Prostate gland (tissue), 2 donors: ENCODE measurements around the gene DLX1. TPM values are rescaled to one million over a fixed set of nuclear protein-coding genes. Genes with fewer than 3 reads are reported as not detected.
A peak's percentile ranks its signal among the peaks of the same experiment; 100 is the strongest.

ENCODE experiments used
- DNase-seq: peaks from one replicate; pipeline ENCODE4 v3.0.0-alpha.2; 2019; ENCODE audit warnings: low spot score
- H3K27ac ChIP-seq, 2 donors: fragments of 200-600 bp; sonication (generic); 2 replicates each; pipeline ENCODE4 v1.5.1; 2017 to 2019
- H3K27me3 ChIP-seq: fragments of 200-600 bp; sonication (generic); replicated peaks from 2 replicates; pipeline ENCODE4 v1.5.1; 2019; ENCODE audit not compliant: insufficient read depth
- H3K36me3 ChIP-seq, 2 donors: fragments of 200-600 bp; sonication (generic); 1 replicate in 1 of 2; 2 replicates in 1 of 2; pipeline versions ENCODE4 v1.5.1 to v1.8.1; 2017 to 2019
- H3K4me1 ChIP-seq: fragments of 200-600 bp; sonication (generic); replicated peaks from 2 replicates; pipeline ENCODE4 v1.5.1; 2019
- H3K4me3 ChIP-seq, 2 donors: fragments of 200-600 bp; sonication (generic); 2 replicates each; pipeline ENCODE4 v1.5.1; 2017 to 2019
- H3K9me3 ChIP-seq: fragments of 200-600 bp; sonication (generic); 2 replicates; pipeline ENCODE4 v1.5.1; 2017
- POLR2A ChIP-seq: fragments of 450-650 bp; IDR thresholded peaks from one replicate; pipeline ENCODE4 v1.6.1; 2016; ENCODE audit warnings: antibody characterized with exemption, mild to moderate bottlenecking
- POLR2AphosphoS5 ChIP-seq: sonication (generic); formaldehyde crosslinking; IDR thresholded peaks from one replicate; pipeline ENCODE4 v1.6.1; 2017; ENCODE audit warnings: antibody characterized with exemption
- WGBS: methylation state at CpG from one replicate; pipeline ENCODE4 v1.1.5; 2018; 5-methylcytosine and 5-hydroxymethylcytosine counted together
- intact Hi-C: fragments of 100-400 bp; cut with DNase I; formaldehyde crosslinking; loops from one replicate; pipeline ENCODE4 v1.14.2; 2022
- total RNA-seq, 2 donors: library from RNA; depleted of rRNA; stranded (reverse); fragments of >200 nt; gene quantifications; one replicate each; pipeline ENCODE4 v1.1.0, GENCODE V29; 2016
- TF ChIP-seq, protein P1 (sequence below), 4 experiments: fragments of 200-600 bp in 2 of 4; fragments of 450-650 bp in 2 of 4; sonication (generic) in 2 of 4; IDR thresholded peaks; 1 replicate in 3 of 4; 2 replicates in 1 of 4; pipeline ENCODE4 v1.5.1; 2016 to 2019; ENCODE audit warnings: antibody characterized with exemption in 4 of 4, mild to moderate bottlenecking in 2 of 4, moderate library complexity in 2 of 4

DLX1 gene
- total RNA-seq, 2 donors from 2014 or later = 1.3 TPM; not detected in 1

DNA sequence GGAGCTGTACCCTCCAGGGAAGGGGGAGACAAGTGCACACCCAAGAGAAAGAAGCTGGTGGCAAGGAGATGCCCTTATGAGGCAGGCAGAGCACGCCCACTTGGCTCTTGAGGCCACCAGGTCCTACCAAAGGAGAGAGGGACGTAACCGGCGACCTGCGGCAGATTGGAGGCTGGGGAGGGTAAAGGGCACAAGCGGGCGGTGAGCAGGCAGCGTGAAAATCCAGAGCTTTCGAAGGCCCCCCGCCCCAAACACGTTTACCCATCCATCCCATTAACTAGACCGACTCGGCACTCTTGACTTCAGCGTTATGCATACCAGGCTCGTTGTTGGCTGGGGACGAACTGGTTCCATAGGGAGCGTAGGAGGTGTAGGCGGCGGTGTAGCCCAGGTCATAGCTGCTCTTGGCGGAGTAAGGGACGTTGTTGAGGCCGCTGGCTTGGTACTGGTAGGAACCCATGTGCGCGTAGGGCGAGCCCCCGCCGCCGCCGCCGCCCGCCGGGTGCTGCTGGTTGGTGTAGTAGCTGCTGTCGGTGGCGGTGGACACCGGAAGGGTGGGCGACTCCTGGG lies 16.6 kb downstream of the DLX1 start:
- 5% methylated on average over 24 of the region's 36 CpGs for WGBS
- no peaks in the 10 kb centered on the region for H3K36me3 ChIP-seq
- TF ChIP-seq, protein P1, sequence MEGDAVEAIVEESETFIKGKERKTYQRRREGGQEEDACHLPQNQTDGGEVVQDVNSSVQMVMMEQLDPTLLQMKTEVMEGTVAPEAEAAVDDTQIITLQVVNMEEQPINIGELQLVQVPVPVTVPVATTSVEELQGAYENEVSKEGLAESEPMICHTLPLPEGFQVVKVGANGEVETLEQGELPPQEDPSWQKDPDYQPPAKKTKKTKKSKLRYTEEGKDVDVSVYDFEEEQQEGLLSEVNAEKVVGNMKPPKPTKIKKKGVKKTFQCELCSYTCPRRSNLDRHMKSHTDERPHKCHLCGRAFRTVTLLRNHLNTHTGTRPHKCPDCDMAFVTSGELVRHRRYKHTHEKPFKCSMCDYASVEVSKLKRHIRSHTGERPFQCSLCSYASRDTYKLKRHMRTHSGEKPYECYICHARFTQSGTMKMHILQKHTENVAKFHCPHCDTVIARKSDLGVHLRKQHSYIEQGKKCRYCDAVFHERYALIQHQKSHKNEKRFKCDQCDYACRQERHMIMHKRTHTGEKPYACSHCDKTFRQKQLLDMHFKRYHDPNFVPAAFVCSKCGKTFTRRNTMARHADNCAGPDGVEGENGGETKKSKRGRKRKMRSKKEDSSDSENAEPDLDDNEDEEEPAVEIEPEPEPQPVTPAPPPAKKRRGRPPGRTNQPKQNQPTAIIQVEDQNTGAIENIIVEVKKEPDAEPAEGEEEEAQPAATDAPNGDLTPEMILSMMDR (IDR thresholded peaks at IDR 0.05) = no peak
- TF ChIP-seq POLR2AphosphoS5 (no peak), POLR2A (no peak)
- H3K27ac ChIP-seq = no peak overlapping the region
- no peaks in the 10 kb centered on the region for H3K9me3 ChIP-seq
- intact Hi-C loops = loop anchor here (10.0 kb wide), 1 partner anchor 527 kb away; no protein-coding TSS in a partner anchor
- H3K4me3 ChIP-seq = peak overlapping the region in 1 of 2 donors; percentile 37
- peaks cover 10% of the 10 kb centered on the region for H3K4me1 ChIP-seq
- peaks cover 62% of the 10 kb centered on the region for H3K27me3 ChIP-seq
- no peak for DNase-seq

DNA sequence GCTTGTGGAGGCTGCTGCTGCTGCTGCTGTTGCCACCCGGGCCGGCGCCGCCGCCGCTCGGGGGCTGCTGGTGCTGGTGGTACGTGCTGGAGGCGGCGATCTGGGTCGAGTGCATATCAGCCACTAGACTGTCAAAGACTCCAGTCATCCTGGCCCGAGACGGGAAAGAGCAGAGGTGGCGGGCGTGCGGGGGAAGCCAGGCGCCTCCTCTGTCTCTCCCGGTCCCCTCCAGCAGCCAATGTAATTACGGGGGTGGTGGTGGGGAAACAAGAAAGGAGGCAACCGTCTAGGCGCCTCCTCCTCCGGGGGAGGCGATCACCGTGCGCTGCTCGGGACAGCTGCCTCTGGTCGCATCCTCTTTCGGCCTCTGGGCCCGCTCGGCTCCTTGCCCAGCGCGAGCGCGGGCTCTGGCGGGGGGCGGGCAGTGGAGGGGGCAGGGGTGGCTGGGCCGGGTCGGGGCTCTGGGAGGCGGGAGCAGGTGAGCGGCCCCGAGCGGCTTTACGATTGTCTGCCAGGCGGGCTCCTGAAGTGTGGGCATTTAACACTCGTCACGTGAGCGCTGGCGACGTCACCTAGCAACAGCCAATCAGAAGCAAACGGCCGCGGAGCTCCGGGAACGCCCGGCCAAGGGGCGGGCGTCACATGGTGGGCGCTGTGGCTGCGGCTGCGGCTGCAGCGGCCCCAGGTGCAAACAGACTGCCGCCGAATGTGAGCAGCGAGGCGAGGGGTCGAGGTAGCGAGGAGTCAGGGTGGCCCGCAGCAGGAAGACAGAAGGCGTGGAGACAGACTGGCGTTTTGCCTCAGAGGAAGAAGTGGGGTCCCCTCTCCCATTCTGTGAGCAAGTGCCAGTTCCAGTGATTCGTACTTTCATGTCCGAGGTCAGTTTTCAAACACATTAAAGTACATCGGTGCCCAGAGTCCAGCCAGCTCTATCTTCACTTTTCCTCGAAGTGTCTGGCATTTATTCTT lies 17.4 kb downstream of the DLX1 start, which contains the start of gene DLX2:
Gene DLX2 (minus strand): TSS at position 510 of the 969 bp plus-strand sequence. CDS start 362 bp downstream, at position 148.
- DNase-seq = peak; percentile 63
- no peaks in the 10 kb centered on the region for H3K9me3 ChIP-seq
- peaks cover 7% of the 10 kb centered on the region for H3K4me1 ChIP-seq
- peak within 1 kb of the TSS; percentile 18 to 37 for H3K4me3 ChIP-seq
- TF ChIP-seq, protein P1 (IDR thresholded peaks at IDR 0.05) = no peak
- no peak for TF ChIP-seq POLR2A
- TF ChIP-seq POLR2AphosphoS5 = peak; percentile 56
- H3K36me3 ChIP-seq = no peaks in the 10 kb centered on the region
- intact Hi-C loops = loop anchor here (10.0 kb wide), 1 partner anchor 528 kb away; no protein-coding TSS in a partner anchor
- peaks cover 59% of the 10 kb centered on the region for H3K27me3 ChIP-seq
- H3K27ac ChIP-seq = no peak within 1 kb of the TSS
- 1% methylated on average over 73 of the region's 74 CpGs for WGBS

DNA sequence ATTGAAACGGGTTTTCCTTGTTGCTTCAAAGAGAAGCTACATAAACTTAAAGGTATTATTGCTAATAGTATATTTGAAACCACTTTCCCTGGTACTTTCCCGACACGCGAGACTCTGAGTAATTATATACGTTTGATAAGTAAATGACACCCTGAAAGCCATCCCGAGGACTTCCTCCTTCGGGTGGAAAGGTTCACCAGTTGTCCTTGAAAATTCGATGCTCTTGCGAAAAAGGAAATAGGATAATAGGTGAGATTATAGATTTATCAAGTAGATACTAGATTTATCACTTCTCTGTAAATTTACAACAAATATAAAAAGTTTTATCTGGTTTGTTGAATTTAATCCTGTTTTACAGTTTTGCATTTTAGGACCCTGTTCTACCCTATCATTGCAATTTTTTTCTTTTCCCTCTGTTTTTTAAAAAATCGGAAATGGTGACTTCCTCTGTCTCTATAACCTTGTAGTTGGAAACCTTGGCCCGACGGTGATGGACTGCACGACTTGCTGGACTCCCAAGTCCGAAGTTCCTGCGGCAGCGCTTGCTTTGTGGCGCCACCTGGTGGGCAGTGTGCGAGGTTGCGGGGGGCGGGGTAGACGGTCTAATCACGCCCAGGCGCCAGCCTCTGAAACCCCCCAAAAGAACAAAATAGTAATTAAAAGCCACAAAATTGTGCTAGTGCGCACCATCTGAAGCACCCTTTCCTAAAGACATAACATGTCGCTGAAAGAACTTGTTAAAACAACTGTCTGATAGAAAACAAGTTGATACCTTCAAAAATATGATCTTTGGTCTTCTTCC lies 18.4 kb downstream of the DLX1 start:
- intact Hi-C loops = loop anchor here (10.0 kb wide), 1 partner anchor 529 kb away; no protein-coding TSS in a partner anchor
- peak overlapping the region in 1 of 2 donors; percentile 18 for H3K4me3 ChIP-seq
- TF ChIP-seq, protein P1 (IDR thresholded peaks at IDR 0.05) = peak; percentile 19 to 77 (median 69)
- TF ChIP-seq POLR2A = no peak
- TF ChIP-seq POLR2AphosphoS5 = peak; percentile 29
- no peak overlapping the region for H3K27ac ChIP-seq
- H3K9me3 ChIP-seq = no peaks in the 10 kb centered on the region
- H3K36me3 ChIP-seq = no peaks in the 10 kb centered on the region
- peak; percentile 55 for DNase-seq
- WGBS = 4% methylated on average over 25 of the region's 25 CpGs
- peaks cover 7% of the 10 kb centered on the region for H3K4me1 ChIP-seq
- peaks cover 53% of the 10 kb centered on the region for H3K27me3 ChIP-seq

DNA sequence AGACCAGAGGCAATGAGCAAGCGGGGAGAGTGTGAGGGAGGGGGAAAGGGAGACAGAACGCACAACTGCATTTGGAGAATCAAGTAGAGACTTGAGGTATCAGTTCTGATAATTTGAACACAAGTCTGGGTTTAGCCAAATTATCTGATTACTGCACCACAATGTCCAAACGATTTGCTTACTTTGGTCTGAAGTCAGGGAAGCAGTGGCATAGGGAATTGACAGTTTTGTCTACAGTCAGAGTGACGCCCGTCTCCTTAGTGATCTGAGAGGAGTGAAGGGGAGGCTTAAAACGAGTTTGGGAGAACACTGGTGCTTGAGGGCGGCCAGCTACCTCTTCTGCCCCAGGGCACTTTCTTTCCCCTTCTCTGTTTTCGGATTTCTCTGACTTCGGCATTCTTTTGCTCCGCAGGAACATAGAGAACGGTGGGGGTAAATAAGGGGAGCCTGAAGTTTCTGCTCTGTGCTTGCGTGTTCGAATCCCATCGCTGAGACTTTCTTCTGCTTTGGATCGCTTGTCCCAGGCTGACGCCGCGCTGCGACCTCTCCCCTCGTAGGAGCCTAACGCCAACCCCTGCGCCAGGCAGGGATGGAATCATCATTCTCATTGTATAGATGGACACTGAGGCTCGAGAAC lies 20.3 kb downstream of the DLX1 start:
- Histone ChIP-seq H3K27ac (no peak overlapping the region), H3K27me3 (peaks cover 42% of the 10 kb centered on the region), H3K4me1 (peaks cover 7% of the 10 kb centered on the region), H3K4me3 (no peak overlapping the region), H3K36me3 (no peaks in the 10 kb centered on the region), H3K9me3 (no peaks in the 10 kb centered on the region)
- 13% methylated on average over 23 of the region's 23 CpGs for WGBS
- no peak for DNase-seq
- intact Hi-C loops = loop anchor here (10.0 kb wide), 1 partner anchor 531 kb away; no protein-coding TSS in a partner anchor
- TF ChIP-seq, protein P1 (IDR thresholded peaks at IDR 0.05) = no peak
- no peak for TF ChIP-seq POLR2A
- TF ChIP-seq POLR2AphosphoS5 = no peak
